Mesenchymal stem cell (in vitro differentiated cells and primary cell): ENCODE measurements around the gene HMCES.
A peak's percentile ranks its signal among the peaks of the same experiment; 100 is the strongest.
"Not testable (repeated sequence)": the region's sequence is repeated elsewhere in the genome, so short reads cannot be mapped to it uniquely, and the experiment has no call there.

Source experiments
- DNase-seq: peaks from one replicate; pipeline ENCODE4 v3.0.0-alpha.2; 2013
- H2AFZ ChIP-seq: one replicate; pipeline ENCODE4 v1.6.1; 2013; ENCODE audit warnings: low read depth, mild to moderate bottlenecking, control low read depth, inconsistent platforms, low read length, moderate library complexity
- H2AK5ac ChIP-seq: 2 replicates; pipeline ENCODE4 v1.6.1; 2013; ENCODE audit warnings: low read length, moderate library complexity, mild to moderate bottlenecking, inconsistent platforms; ENCODE audit not compliant: severe bottlenecking
- H2BK120ac ChIP-seq: one replicate; pipeline ENCODE4 v1.6.1; 2013; ENCODE audit warnings: low read depth, mild to moderate bottlenecking, inconsistent platforms, low read length, moderate library complexity
- H2BK12ac ChIP-seq, 2 experiments: one replicate each; pipeline ENCODE4 v1.6.1; 2013; ENCODE audit warnings: inconsistent platforms in 2 of 2, low read length in 2 of 2, mild to moderate bottlenecking in 2 of 2, moderate library complexity in 2 of 2, control low read depth in 1 of 2
- H2BK15ac ChIP-seq: one replicate; pipeline ENCODE4 v1.6.1; 2013; ENCODE audit warnings: mild to moderate bottlenecking, low read depth, inconsistent platforms; ENCODE audit not compliant: poor library complexity, severe bottlenecking
- H2BK5ac ChIP-seq: 2 replicates; pipeline ENCODE4 v1.6.1; 2013; ENCODE audit warnings: low read depth, mild to moderate bottlenecking, low read length, control low read depth, inconsistent platforms; ENCODE audit not compliant: poor library complexity, severe bottlenecking
- H3K14ac ChIP-seq, 2 experiments: one replicate each; pipeline ENCODE4 v1.6.1; 2013; ENCODE audit warnings: inconsistent platforms in 2 of 2, low read length in 2 of 2, control low read depth in 1 of 2, mild to moderate bottlenecking in 1 of 2, moderate library complexity in 1 of 2
- H3K18ac ChIP-seq, 2 experiments: one replicate each; pipeline ENCODE4 v1.6.1; 2013; ENCODE audit warnings: inconsistent platforms in 2 of 2, low read length in 2 of 2, control low read depth in 1 of 2, low read depth in 1 of 2, mild to moderate bottlenecking in 1 of 2
- H3K23ac ChIP-seq, 2 experiments: one replicate each; pipeline ENCODE4 v1.6.1; 2013; ENCODE audit warnings: inconsistent platforms in 2 of 2, low read length in 2 of 2, mild to moderate bottlenecking in 2 of 2, moderate library complexity in 2 of 2, control low read depth in 1 of 2
- H3K27ac ChIP-seq: 2 replicates; pipeline ENCODE4 v1.5.1; 2013; ENCODE audit warnings: mild to moderate bottlenecking, moderate library complexity, low read length, control low read depth, inconsistent platforms; ENCODE audit not compliant: poor library complexity, severe bottlenecking
- H3K27me3 ChIP-seq, 2 experiments: 2 replicates each; pipeline versions ENCODE4 v1.6.1 to v1.7.0; 2013; ENCODE audit warnings: low read length in 2 of 2, mild to moderate bottlenecking in 2 of 2, moderate library complexity in 2 of 2, control low read depth in 1 of 2, inconsistent platforms in 1 of 2; ENCODE audit not compliant: control insufficient read depth in 1 of 2, insufficient read depth in 1 of 2
- H3K36me3 ChIP-seq, 2 experiments: 2 replicates each; pipeline versions ENCODE4 v1.6.1 to v1.7.0; 2013; ENCODE audit warnings: low read length in 2 of 2, control low read depth in 1 of 2, inconsistent platforms in 1 of 2, low read depth in 1 of 2, mild to moderate bottlenecking in 1 of 2; ENCODE audit not compliant: insufficient read depth in 2 of 2, control insufficient read depth in 1 of 2
- H3K4ac ChIP-seq, 2 experiments: one replicate each; pipeline ENCODE4 v1.6.1; 2013; ENCODE audit warnings: inconsistent platforms in 2 of 2, low read length in 2 of 2, mild to moderate bottlenecking in 2 of 2, moderate library complexity in 2 of 2, control low read depth in 1 of 2, low read depth in 1 of 2
- H3K4me1 ChIP-seq: 2 replicates; pipeline ENCODE4 v1.6.1; 2013; ENCODE audit warnings: low read depth, low read length, control low read depth; ENCODE audit not compliant: control insufficient read depth, insufficient read depth
- H3K4me2 ChIP-seq: 2 replicates; pipeline ENCODE4 v1.6.1; 2013; ENCODE audit warnings: low read length, mild to moderate bottlenecking, inconsistent platforms; ENCODE audit not compliant: poor library complexity, severe bottlenecking
- H3K4me3 ChIP-seq, 2 experiments: 2 replicates each; pipeline versions ENCODE4 v1.5.1 to v1.7.0; 2013; ENCODE audit warnings: low read length in 2 of 2, mild to moderate bottlenecking in 2 of 2, control low read depth in 1 of 2, low read depth in 1 of 2; ENCODE audit not compliant: insufficient read depth in 1 of 2
- H3K79me1 ChIP-seq: replicated peaks from 2 replicates; pipeline ENCODE4 v1.6.1; 2013; ENCODE audit warnings: mild to moderate bottlenecking, control low read depth, low read length, inconsistent platforms; ENCODE audit not compliant: poor library complexity, severe bottlenecking
- H3K9ac ChIP-seq: 2 replicates; pipeline ENCODE4 v1.7.0; 2013; ENCODE audit warnings: mild to moderate bottlenecking, low read length, moderate library complexity
- H3K9me3 ChIP-seq: 2 replicates; pipeline ENCODE4 v1.7.0; 2013; ENCODE audit warnings: mild to moderate bottlenecking, low read length; ENCODE audit not compliant: control insufficient read depth
- H4K8ac ChIP-seq: one replicate; pipeline ENCODE4 v1.6.1; 2013; ENCODE audit warnings: inconsistent platforms, mild to moderate bottlenecking, low read length, moderate library complexity
- H4K91ac ChIP-seq: one replicate; pipeline ENCODE4 v1.6.1; 2013; ENCODE audit warnings: mild to moderate bottlenecking, low read length, inconsistent platforms
- WGBS: methylation state at CpG from one replicate; pipeline ENCODE4 v1.1.7; 2013; ENCODE audit warnings: mixed read lengths; 5-methylcytosine and 5-hydroxymethylcytosine counted together

The HMCES gene

GRCh38 chr3:129245641-129246306, 32.9 kb upstream of the HMCES start:
- H3K27ac ChIP-seq, H3K79me1 ChIP-seq, H3K18ac ChIP-seq, H3K9me3 ChIP-seq, H2BK120ac ChIP-seq, H3K14ac ChIP-seq, H3K23ac ChIP-seq, H2AFZ ChIP-seq, H4K91ac ChIP-seq, H3K27me3 ChIP-seq, H2AK5ac ChIP-seq, H2BK5ac ChIP-seq, H2BK12ac ChIP-seq, H2BK15ac ChIP-seq, H3K4ac ChIP-seq, H3K36me3 ChIP-seq: not testable (repeated sequence)
- Histone ChIP-seq H4K8ac (peak overlapping the region; percentile 33), H3K4me2 (peak overlapping the region; percentile 26), H3K4me3 (peak overlapping the region in 1 of 2 experiments; percentile 7), H3K4me1 (peaks cover 11% of the 10 kb centered on the region), H3K9ac (peak overlapping the region; percentile 59)
- 30% methylated on average over 10 of the region's 11 CpGs for WGBS
- DNase-seq: peak; percentile 93

GRCh38 chr3:129246636-129247035, 32.0 kb upstream of the HMCES start:
- Histone ChIP-seq H3K9ac (peak overlapping the region; percentile 30), H3K4me3 (no peak overlapping the region), H2BK15ac (no peak overlapping the region), H3K23ac (no peak overlapping the region), H3K9me3 (no peaks in the 10 kb centered on the region), H4K91ac (no peak overlapping the region), H3K4ac (no peak overlapping the region), H3K18ac (no peak overlapping the region), H3K79me1 (peaks cover 8% of the 10 kb centered on the region), H3K27me3 (no peaks in the 10 kb centered on the region), H2AK5ac (no peak overlapping the region), H2AFZ (no peak overlapping the region), H2BK120ac (no peak overlapping the region), H3K4me2 (no peak overlapping the region), H3K14ac (no peak overlapping the region), H3K36me3 (peaks cover 4% of the 10 kb centered on the region in 2 experiments), H2BK5ac (no peak overlapping the region), H2BK12ac (no peak overlapping the region), H3K4me1 (peaks cover 11% of the 10 kb centered on the region), H4K8ac (no peak overlapping the region), H3K27ac (no peak overlapping the region)
- DNase-seq: no peak

- Histone ChIP-seq H3K27me3 (no peaks in the 10 kb centered on the region), H3K18ac (peak overlapping the region in 1 of 2 experiments; percentile 6), H2BK120ac (peak overlapping the region; percentile 80), H3K14ac (peak overlapping the region in 1 of 2 experiments; percentile 26), H4K8ac (peak overlapping the region; percentile 12), H3K9ac (peak overlapping the region; percentile 99), H3K4me3 (peak overlapping the region; percentile 72 to 98), H4K91ac (no peak overlapping the region), H3K79me1 (peaks cover 20% of the 10 kb centered on the region), H3K9me3 (no peaks in the 10 kb centered on the region), H3K4ac (peak overlapping the region in 1 of 2 experiments; percentile 32), H3K23ac (peak overlapping the region in 1 of 2 experiments; percentile 46), H3K4me2 (peak overlapping the region; percentile 56), H2BK5ac (no peak overlapping the region), H2AK5ac (peak overlapping the region; percentile 50), H2BK15ac (no peak overlapping the region), H3K27ac (no peak overlapping the region), H2BK12ac (peak overlapping the region in 1 of 2 experiments; percentile 15), H2AFZ (no peak overlapping the region), H3K36me3 (peaks cover 15 to 17% of the 10 kb centered on the region in 2 experiments), H3K4me1 (peaks cover 19% of the 10 kb centered on the region)
- WGBS: 82% methylated on average over 18 of the region's 21 CpGs
- no peak for DNase-seq
Measured at GRCh38 chr3:129248286-129248979, 30.2 kb upstream of the HMCES start.
